HK-2 (cell line): ENCODE data around the gene MPZ.
"Not testable (repeated sequence)": the region's sequence is repeated elsewhere in the genome, so short reads cannot be mapped to it uniquely, and the experiment has no call there.

Experiments
- DNase-seq: peaks from one replicate; pipeline ENCODE4 v3.0.0-alpha.2; 2018; ENCODE audit not compliant: unreplicated experiment

MPZ gene

DNA sequence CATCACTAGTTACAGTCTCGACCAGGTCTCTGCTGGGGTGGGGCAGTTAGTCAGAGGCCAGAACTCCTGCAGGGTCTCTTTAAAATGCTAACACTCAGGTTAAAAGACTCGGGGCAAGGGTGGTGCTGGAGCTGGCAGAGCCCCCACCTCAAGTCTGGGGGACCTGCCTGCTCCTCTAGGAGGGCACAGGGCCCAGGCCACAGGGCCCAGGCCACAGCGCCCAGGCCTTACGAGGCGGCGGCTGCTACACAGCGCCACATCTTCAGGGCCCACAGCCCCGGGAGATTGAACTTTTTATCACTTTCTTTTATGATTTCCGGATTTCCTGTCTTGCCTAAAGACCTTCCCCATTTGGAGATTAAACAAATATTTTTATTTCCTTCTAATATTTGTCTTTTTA, 10.4 kb downstream of the MPZ start:
- DNase-seq: no peak

DNA sequence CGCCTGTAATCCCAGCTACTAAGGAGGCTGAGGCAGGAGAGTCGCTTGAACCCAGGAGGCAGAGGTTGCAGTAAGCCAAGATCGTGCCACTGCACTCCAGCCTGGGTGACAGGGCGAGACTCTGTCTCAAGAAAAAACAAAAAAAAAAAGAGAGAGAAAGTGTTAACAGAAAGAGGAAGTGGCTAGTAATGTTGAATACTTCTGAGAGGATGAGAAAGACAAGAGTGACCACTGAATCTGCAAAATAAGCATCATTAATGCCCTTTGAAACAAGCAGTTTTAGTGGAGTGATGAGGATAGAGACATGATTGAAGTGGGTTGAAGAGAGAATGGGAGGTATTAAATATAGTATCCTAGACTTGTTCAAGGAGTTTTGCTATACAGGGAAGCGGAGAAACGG, 11.7 kb downstream of the MPZ start:
- DNase-seq: no peak

DNA sequence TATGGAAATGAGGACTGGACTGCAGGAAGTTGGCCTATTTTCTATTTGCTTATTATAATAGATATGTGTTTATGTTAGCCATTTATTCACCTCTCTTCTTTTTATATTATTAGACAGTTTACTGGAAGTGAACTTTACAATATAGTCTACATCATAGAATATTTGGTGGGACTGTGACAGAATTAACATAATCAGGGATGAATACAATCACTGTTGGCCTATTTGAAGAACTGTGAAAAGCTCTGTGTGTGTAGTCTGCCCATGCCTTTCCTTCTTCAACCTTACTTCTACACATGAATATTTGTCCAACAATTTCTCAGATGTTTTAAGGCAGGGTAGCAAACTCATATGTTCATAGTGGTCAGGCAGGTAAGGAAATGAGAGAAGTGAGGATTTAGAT, 12.4 kb downstream of the MPZ start:
- no peak for DNase-seq

DNA sequence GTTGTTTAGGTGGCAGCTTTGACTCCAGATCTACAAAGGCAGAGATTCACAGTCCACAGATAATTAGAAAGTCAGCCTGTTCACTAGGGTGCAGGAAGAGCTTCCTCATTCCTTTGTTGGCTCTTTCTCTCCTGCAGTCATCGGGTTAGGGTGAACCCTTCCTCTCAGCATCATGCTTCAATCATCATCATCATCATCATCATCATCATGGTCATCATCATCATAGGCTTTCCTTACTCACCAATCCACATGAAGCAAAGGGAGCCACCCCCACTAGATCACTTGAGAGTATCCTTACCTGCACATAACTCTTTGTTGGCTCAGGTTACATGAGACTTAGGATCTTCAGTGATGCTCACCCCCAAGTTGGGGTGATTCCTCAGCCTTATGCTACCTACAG, 19.0 kb downstream of the MPZ start:
- DNase-seq: no peak

DNA sequence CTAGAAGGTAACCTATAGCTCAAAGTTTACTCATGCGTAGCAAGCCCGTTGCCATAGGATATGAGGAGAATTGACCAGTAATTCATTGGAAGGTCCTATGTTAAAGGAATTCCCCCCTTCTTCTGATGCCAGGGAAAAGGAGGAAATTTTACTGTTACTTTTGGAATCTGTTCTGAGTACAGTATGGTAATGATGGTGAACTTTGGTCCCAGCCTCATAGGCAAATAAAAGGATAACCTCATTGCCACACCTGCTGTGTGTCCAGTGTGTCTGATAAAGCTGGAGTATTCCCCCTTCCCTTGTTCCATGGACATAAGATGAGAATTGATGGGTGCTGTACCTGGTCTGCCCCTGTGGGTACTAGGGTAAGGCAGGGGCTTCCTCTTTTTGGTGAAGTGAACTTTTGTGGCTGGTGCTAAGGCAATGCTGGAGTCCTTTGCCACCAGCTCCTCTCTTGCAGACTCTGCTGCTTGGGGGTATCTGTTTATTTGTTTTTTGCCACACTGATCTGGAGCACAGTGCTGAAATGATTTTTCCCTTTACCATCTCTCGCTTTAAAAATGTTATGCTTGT, 22.2 kb downstream of the MPZ start:
- DNase-seq: no peak

DNA sequence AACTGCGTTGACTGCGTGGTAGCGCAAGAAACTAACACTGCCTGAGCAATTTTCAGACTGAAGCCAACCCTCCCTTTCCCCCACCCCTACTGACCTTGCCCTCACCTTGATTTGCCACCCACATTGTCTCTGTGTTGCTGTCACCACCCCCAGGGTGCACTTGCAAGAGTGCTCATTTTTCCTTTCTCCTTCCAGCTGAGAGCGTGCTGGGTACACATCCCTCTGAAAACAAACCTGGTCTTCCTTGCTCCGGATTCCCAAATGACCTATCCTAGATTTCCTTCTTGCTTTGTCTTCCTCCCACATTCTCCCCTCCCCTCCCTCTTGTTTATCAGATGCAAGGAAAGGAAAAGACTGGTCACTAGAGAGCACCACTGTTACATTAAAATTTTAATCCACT, 24.2 kb downstream of the MPZ start:
- no peak for DNase-seq

DNA sequence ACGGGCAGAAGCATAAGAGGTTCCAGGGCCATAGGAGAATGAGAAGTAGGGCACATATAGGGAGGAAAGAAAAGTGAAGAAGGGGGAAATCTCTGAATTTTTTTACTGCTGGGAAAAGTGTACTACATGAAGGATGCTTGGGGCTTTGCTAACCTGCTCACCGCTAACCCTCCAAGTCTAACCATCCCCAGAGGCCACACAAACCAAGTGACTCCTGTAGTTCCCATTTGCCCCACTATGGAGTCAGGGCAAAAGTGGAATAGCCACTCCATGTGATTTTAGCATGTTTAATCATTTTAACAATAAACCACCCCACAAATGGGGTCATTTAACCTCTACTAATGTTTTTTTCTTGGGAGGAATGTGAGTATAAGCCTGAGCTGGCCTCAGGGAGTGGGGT, 24.7 kb downstream of the MPZ start:
- DNase-seq: no peak

DNA sequence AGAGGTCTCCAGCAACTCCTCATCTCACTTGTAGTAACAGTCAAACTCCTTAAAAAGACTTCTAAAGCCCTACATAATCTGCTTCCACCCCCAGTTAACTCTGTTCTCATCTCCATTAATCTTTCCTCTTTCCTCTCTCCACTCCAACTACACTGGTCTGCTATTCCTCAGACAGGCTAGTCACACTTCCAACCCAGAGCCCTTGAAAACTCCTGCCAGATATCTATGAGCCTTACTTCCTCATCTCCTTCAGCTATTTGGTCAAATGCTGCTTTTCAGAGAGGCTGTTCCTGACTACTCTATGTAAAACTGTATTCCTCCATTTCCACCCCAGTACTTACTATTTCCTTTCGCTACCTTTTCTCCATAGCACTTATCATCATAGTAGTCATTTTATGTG, 26.8 kb downstream of the MPZ start:
- DNase-seq: no peak

DNA sequence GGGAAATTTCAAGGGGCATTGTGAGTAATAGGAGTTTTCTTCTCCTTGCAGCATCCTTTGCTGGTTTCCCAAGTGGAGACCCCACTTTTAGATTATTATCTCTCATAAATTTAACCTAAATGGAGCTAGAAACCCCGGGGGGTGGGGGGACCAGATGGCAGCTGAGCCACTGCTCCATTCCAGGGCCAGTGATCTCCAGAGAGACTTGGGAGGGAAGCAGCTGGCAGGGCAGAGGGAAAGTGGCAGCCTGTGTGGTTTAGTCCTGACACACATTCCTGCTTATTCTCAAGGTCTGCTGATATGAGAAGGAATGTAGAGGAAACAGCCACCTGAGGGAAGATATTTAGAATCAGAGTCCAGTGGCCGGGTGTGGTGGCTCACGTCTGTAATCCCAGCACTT, 34.9 kb downstream of the MPZ start:
- DNase-seq: no peak

DNA sequence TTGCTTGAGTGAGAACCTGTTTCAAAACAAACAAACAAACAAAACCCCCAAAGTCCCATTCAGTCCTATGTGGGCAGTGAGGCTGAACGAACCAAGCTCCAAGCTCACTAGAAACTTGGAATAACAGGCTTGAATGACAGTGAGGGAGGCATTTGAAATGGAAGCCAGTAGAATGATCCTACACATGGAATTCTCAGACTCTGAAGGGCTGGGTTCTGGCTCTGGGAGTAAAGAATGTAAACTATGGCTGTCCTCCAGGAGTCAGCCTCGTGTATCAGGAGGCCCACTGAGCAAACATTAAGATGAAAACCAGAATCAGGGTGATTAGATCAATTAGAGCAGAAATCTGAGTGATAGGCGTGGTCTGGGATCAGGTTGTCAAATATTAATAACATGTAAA, 36.4 kb downstream of the MPZ start:
- DNase-seq: no peak

DNA sequence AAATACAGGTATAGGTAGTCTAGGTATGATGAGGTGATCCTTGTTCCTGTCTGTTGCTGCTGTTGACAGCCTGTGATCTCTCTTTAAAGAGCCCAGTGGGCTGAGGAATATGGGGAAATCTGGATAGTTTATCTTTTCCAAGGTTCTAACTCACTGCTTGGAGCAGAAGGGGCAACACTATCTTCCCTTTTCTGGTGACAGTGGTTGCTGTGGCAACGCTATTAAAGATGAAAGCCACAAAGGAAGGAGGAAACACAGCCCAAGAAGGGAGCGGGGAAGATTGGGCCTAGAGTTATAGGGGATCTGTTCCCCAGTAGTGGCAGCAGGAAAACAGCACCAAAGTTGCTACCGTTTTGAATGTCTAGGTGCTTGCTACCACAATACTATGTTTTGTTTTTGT, 42.4 kb downstream of the MPZ start:
- no peak for DNase-seq

DNA sequence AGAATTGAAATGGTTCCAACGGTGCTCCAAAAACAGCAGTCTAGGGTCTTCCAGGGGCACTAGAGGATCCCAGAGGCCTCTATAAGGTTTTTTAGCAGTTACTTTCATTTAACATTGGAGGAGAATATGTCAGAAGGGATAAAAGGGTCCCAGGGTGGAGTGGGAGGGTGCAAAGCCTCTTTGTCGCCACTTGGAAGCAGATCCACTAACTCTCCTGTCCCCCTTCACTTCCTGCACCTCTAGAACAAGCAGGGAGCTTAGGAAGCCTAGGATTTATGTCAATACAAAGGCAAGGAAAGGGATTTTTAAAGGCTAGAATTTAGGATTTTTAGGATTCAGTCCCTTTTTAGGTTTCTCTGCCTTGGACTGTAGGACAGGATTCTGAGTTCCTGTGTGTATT, 42.9 kb downstream of the MPZ start:
- DNase-seq: no peak

DNA sequence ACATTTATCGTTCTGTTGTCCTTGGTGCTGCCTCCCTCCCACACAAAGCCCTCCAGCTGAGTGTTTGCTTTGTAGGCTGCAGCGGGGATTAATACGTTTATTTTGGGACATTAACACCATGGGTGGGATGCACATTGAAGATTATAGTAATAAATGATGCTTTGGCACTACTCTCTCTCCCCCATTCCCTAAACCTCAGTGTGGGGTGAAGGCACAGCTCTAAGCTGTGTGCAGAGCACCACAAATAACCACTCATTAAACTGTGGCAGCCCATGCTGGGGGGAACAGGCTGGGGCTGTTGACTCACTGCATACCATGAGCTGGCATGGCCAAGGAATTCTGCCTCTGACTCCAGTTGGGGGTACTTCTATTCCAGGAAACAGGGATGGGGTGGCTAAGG, 43.6 kb downstream of the MPZ start:
- DNase-seq: peak; percentile 18

DNA sequence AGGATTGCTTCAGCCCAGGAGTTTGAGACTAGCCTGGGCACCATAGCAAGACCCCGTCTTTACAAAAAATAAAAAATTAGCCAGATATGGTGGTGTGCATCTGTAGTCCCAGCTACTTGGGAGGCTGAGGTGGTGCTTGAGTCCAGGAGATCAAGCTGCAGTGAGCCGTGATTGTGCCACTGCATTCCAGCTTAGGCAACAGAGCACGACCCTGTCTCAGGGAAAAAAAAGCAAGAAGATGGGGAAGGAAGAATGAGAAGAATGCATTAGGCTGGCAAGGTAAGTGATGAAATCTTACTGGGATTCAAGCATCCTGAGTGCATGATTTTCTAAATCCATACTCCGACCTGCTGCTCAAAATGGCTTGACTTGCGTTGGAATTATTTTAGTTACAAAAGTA, 44.5 kb downstream of the MPZ start:
- no peak for DNase-seq

DNA sequence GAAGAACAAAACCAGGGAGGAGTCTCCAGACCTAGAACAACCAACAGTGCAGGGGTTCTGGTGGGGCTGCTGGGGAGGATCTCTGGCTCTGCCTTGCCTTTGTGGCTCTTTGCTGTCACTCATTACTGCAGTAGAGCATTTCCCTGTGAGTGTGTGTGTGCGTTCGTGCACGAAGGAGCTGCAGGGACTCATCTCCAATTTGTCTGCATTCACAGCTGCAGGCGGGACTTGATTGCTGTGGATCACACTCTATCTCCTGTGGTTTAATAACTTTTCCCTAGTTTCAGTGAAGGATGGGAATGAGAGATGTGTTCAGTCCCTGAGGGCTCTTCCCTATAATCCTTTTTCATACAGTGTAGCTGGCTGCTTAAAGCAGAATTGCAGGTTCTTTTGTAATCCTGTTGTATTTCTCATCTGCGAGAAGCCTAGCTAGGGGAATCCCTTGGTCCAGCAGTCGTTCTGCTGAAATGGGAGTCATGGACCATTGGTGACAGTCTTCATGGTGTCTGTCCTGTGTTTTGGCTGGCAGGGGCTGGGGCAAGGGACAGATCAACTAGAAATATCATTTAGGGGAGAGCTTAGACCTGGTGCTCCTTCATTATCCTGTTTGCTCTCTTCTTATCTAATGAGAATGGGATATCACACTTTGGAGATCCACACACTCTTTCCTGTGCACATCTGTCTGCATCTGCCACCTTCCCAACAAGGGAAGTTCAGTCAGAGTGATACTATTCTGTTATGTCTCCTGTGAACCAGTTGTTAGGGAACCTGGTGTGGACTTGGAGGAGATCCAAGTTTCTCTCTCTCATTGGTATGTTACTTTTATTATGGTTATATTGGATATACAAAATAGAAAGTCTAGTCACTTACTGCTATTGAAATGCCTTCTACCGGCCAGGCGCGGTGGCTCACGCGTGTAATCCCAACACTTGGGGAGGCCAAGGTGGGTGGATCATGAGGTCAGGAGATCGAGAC, 48.2 kb downstream of the MPZ start:
- DNase-seq: peak; percentile 5

DNA sequence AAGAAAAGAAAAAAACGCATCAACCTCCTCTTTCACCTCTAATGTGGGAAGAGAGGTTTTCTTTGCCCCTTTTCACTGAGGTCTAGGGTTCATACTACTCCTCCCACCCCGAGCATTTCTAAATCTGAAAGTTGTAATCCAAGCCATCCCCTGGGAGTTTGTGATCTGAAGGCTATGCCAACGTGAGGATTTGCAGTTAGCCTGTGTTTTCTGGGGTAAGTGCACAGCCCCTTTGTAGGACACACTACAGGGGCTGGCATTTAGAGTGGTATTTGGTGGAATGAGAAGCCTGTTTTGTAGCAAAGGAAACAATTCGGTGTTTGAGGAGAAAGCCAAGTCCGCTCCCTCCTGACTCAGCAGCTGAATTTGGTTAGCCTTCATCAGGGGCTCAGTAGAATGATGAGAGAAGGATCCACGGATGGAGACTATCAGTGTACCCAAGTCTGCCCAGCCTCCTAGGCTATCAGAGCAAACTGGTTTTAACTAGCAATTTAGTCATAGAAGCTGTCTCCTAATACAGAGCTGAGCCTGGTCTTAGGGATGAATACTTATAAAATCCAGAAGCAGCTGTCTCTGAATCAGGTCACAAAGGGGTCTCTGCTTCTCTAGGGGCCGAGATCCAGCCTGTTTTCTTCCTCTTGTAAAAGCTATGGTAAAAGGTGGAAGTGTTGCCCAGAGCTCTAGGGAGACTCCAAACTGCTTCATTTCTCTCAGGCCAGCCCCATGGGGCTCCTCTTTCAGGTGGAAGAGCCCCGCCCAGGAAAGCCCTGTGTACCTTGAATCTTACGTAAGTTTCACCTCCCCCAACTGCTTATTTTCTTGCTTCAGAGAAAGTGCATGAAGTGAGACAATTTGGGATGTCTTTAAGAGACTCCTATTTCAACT, 49.1 kb downstream of the MPZ start:
- no peak for DNase-seq

DNA sequence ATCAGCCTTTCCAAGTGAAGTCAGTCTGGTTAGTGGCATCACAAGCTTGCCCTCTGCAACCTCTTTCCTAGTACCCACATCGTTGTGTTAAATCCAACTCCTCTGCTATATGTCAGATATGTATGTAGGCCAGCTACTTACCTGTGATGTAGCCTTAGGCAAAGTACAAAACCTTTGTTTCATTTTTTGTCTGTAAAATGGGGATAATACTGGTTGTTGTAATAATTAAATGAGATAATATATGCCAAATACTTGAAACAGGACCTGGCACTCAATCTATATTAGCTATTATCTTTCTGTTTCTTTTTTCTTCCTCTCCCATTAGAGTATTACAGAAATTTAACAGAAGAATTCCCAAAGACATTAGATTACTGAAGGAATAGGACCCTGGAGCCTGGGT, 50.0 kb downstream of the MPZ start:
- no peak for DNase-seq

DNA sequence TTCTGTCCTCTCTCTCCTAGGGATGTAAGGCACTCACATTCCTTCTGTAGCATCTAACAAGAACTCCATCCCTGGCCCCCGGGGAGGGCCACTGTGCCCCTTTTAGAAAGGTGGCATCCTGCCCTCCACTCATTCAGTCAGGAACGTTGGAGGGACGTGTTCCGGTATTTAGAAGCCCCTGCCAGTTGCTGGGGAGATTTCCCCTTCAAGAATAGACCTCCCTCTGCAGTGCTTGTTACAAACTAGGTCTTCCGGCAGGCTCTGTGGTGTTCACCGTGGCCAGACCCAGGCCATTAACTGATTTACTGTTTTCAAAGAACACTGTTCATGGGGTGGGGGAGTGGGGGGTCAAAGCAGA, 50.4 kb downstream of the MPZ start:
- DNase-seq: no peak

DNA sequence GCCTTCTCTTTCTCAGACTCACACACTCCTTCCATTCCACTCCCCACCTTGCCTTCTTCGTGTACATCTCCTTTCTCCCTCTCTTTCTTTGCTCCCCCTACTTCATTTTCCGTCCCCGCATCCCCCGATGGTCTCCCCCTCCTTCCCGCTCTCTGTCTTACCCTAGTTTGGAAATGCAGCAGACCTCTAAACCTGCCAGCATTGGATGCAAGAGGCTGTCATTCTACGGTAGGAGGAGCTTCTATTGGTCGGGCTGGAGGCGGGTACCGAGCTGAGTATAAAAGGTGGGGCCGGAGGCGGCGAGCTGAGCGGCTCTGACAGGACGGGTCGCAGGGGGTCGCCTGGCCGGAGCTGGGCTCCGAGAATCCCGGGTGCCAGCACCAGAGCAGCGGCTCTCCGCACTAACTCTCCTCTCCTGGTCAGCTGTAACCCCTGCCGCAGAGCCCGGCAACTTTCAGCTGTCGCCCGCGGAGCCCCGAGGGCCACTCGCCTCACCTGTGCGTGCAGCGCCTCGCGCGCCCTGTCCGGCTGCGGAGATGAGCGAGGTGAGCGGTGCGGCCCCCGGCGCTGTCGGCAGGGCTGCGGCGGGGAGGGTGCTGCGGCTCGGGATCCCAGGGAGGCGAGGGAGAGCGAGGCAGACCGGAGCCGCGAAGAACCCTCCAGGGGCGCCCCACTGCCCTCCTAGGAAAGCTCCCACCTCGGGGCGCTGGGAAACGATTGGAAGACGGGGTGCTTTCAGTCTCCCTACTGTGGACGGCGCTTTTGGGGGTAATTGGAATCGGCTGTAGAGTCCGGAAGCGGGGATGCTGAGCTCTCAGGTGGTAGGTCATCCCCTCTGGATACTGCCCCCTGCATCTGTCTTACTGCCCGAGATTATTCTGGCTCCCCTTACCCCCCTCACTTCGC, 51.1 kb downstream of the MPZ start, which contains the start of gene PCP4L1:
Gene PCP4L1 (plus strand): TSS at position 307 of the 906 bp plus-strand sequence. CDS start 230 bp downstream, at position 537.
- no peak for DNase-seq

DNA sequence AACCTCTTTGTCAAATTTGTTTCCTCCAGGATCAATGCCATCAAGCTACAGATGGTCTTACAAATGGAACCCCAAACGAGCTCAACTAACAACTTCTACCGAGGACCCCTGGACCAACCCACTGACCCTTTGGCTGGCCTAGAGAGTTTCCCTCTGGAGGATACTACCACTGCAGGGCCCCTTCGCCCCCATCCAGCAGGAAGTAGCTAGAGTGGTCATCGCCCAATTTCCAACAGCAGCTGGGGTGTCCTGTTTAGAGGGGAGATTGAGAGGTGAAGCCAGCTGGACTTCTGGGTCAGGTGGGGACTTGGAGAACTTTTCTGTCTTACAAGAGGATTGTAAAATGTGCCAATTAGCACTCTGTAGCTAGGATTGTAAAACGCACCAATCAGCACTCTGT, 52.7 kb downstream of the MPZ start:
- DNase-seq: not testable (repeated sequence)

DNA sequence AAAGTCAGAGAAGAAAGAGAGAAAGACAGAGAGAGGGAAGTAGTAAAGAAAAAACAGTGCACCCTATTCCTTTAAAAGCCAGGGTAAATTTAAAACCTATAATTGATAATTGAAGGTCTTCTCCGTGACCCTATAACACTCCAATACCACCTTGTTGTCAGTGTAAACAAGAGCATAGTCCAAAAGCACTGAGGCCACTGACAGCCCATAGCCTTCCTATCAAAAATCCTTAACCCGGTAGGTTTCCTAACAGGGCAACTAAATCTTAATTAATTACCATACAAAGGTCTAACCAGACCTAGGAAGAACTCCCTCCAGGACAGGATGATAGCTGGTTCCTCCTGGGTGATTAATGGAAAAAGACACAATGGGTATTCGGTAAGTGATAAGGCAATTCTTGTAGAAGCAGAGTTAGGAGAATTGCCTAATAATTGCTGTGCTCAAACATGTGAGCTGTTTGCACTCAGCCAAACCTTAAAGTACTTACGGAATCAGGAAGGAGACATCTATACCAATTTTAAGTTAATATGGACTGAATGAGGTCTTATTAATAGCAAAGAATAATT, 53.7 kb downstream of the MPZ start:
- DNase-seq: not testable (repeated sequence)
